ENCODE measurements around the gene EPHA1.

- TF ChIP-seq CTCF (IDR thresholded peaks at IDR 0.05; ENCODE audit: low read depth, low read length, missing input control) (no peak), ZBTB33 (IDR thresholded peaks at IDR 0.05) (no peak), MAX (IDR thresholded peaks at IDR 0.05) (no peak), EGR1 (IDR thresholded peaks at IDR 0.05; ENCODE audit: low read depth in 2 of 2) (no peak)
Measured at GRCh38 chr7:143449793-143450192, 41.1 kb upstream of the EPHA1 start.
